HG03196 (cell line): Measurements from ENCODE around the gene ZFYVE28.

Source experiments
- ATAC-seq: cut with Tn5 transposase; IDR thresholded peaks from one replicate; pipeline ENCODE4 v1.9.1; 2021; ENCODE audit not compliant: unreplicated experiment

Gene ZFYVE28

GRCh38 chr4:2334826-2335728 lies 83.4 kb downstream of the ZFYVE28 start:
- ATAC-seq: no peak

GRCh38 chr4:2333916-2334644 lies 84.4 kb downstream of the ZFYVE28 start:
- no peak for ATAC-seq

GRCh38 chr4:2333356-2333841 lies 85.0 kb downstream of the ZFYVE28 start:
- ATAC-seq: no peak

- no peak for ATAC-seq
Observed at GRCh38 chr4:2332976-2333319, 85.5 kb downstream of the ZFYVE28 start.

GRCh38 chr4:2332201-2332975 lies 86.1 kb downstream of the ZFYVE28 start:
- ATAC-seq: no peak

GRCh38 chr4:2331519-2332200 lies 86.8 kb downstream of the ZFYVE28 start:
- ATAC-seq: no peak

- no peak for ATAC-seq
Observed at GRCh38 chr4:2331043-2331420, 87.4 kb downstream of the ZFYVE28 start.

GRCh38 chr4:2330091-2331042 lies 88.1 kb downstream of the ZFYVE28 start:
- no peak for ATAC-seq

GRCh38 chr4:2327579-2327978 lies 90.9 kb downstream of the ZFYVE28 start:
- no peak for ATAC-seq

GRCh38 chr4:2324891-2325290 lies 93.6 kb downstream of the ZFYVE28 start:
- ATAC-seq: no peak

- ATAC-seq: no peak
Observed at GRCh38 chr4:2322841-2323240, 95.6 kb downstream of the ZFYVE28 start.

- ATAC-seq: no peak
Observed at GRCh38 chr4:2322227-2322626, 96.2 kb downstream of the ZFYVE28 start.

- no peak for ATAC-seq
Observed at GRCh38 chr4:2321279-2322196, 96.9 kb downstream of the ZFYVE28 start.

GRCh38 chr4:2320746-2321145 lies 97.7 kb downstream of the ZFYVE28 start:
- no peak for ATAC-seq

- no peak for ATAC-seq
Observed at GRCh38 chr4:2320152-2320551, 98.3 kb downstream of the ZFYVE28 start.

GRCh38 chr4:2318885-2319284 lies 99.6 kb downstream of the ZFYVE28 start:
- ATAC-seq: no peak

GRCh38 chr4:2318476-2318875 lies 100.0 kb downstream of the ZFYVE28 start:
- no peak for ATAC-seq

GRCh38 chr4:2313366-2313765 lies 105.1 kb downstream of the ZFYVE28 start:
- no peak for ATAC-seq
